Activated naive CD4-positive, alpha-beta T cell treated with anti-CD3 and anti-CD28 coated beads for 36 hours (primary cell): ENCODE results near the gene FGR. TPM values are rescaled to one million over a fixed set of nuclear protein-coding genes. Genes with fewer than 3 reads are reported as not detected.
"Not testable (repeated sequence)": the region's sequence is repeated elsewhere in the genome, so short reads cannot be mapped to it uniquely, and the experiment has no call there.

Source experiments
- CTCF ChIA-PET: fragments of 350-600 bp; sonication (Branson Sonifier 250); formaldehyde crosslinking; loops from one replicate; lab custom pipeline; 2021; ENCODE audit warnings: antibody characterized with exemption; lab: Charles Lee
- DNase-seq: peaks from one replicate; pipeline ENCODE4 v3.0.0-alpha.2; 2020
- H3K27ac Mint-ChIP-seq: one replicate; pipeline ENCODE4 v1.8.0; 2021; ENCODE audit warnings: mild to moderate bottlenecking, mixed read lengths
- H3K27me3 Mint-ChIP-seq: one replicate; pipeline ENCODE4 v1.8.0; 2021; ENCODE audit warnings: low read depth, mixed read lengths
- H3K36me3 Mint-ChIP-seq: one replicate; pipeline ENCODE4 v1.8.0; 2021; ENCODE audit warnings: low read depth, mixed read lengths
- H3K4me1 Mint-ChIP-seq: one replicate; pipeline ENCODE4 v1.8.0; 2021; ENCODE audit warnings: low read depth, mixed read lengths
- H3K4me3 Mint-ChIP-seq: one replicate; pipeline ENCODE4 v1.8.0; 2021; ENCODE audit warnings: mild to moderate bottlenecking, moderate library complexity, mixed read lengths
- H3K9me3 Mint-ChIP-seq: one replicate; pipeline ENCODE4 v1.8.0; 2021; ENCODE audit warnings: mixed read lengths
- intact Hi-C: fragments of 100-400 bp; cut with micrococcal nuclease; formaldehyde crosslinking; loops from one replicate; pipeline ENCODE4 v1.15.1; 2023
- total RNA-seq, 2 experiments: library from RNA; stranded (reverse); gene quantifications; one replicate each; pipeline ENCODE4 v1.2.3, GENCODE V29; 2021

The FGR gene
- total RNA-seq, 2 experiments from 2014 or later: 0.10 to 0.14 TPM

DNA sequence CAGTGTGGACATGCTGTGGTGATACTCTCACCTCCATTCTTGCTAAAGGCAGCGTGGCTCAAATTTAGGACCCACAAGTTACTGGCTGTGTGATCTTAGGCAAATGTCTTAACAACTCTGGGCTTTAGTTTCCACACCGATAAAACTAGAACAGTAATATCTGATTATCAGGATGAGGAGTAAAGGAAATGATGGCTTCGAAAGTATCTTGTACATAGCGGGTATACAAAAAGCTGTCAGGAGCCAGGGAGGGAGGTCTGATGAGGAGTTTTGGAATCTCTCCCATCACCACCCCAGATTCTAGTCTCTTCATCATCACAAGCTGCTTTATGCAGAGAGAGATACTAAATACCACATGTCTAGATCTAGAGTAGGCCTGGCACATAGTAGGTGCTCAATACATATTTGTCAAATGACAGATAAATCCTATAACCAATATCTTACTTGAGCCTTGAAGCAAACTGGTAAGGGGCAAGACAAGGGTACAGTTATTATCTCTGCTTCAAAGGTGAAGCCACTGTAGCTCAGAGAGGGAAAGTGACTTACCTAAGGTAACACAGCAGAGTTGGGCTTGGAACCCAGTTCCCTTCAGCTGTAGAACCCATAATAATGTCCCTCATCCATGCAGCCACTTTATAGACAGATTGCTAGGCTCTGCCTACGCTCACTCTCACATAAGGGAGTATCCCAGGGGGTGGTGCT is 9.5 kb upstream of the FGR start:
- H3K27ac Mint-ChIP-seq: no peak overlapping the region
- H3K4me1 Mint-ChIP-seq: peaks cover 12% of the 10 kb centered on the region
- CTCF ChIA-PET: interaction anchor here (1.0 to 2.1 kb wide), 7 partner anchors 11 to 36 kb away, joined by 3 to 30 read pairs (median 6); no protein-coding TSS in a partner anchor
- no peaks in the 10 kb centered on the region for H3K27me3 Mint-ChIP-seq
- H3K36me3 Mint-ChIP-seq: no peaks in the 10 kb centered on the region
- H3K4me3 Mint-ChIP-seq: no peak overlapping the region
- DNase-seq: no peak
- intact Hi-C loops: loop anchor here (1.0 kb wide), 1 partner anchor 19 kb away; no protein-coding TSS in a partner anchor
- no peaks in the 10 kb centered on the region for H3K9me3 Mint-ChIP-seq

DNA sequence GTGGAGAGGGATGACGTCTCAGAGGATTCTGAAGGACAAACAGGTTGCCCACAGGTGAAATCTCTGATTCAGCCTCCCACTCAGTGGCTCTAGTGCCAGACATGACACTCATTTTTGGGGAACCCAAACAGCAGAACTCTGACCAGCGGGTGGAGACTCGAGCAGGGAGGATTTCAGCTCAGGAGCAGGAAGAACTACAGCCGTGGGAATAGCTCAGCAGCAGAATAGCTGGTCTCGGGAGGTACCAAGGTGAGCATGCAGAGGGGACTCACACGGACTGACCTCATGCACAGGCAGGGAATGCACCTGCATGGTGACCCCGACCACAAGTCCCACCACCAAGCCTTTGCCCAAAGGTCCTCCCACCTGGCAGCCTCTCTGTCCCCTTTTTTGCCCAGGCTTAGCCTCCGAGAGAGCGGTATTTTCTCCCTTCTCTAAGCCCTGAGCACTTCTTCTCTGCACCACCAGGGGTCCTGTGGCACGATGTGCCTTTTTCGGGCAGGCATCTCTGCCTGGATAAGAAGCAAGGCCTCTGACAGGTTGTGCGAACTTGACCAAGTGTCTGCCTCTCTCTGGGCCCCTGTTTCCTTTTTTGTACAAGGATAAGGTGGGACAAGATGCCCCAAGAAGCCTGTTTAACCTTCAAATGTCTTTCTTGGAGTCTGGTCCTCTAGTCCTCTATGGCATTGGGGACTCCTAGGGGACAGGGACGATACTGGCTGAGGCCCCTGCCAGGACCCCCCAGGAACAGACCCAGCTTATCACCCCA is 8.8 kb upstream of the FGR start:
- intact Hi-C loops: loop anchor here (1.0 kb wide), 1 partner anchor 20 kb away; no protein-coding TSS in a partner anchor
- Mint-ChIP-seq H3K27ac (no peak overlapping the region), H3K4me1 (peaks cover 12% of the 10 kb centered on the region), H3K36me3 (no peaks in the 10 kb centered on the region), H3K9me3 (no peaks in the 10 kb centered on the region), H3K27me3 (no peaks in the 10 kb centered on the region), H3K4me3 (no peak overlapping the region)
- CTCF ChIA-PET: interaction anchor here (0.7 to 2.1 kb wide), 10 partner anchors 9 to 89 kb away, joined by 3 to 30 read pairs (median 4); no protein-coding TSS in a partner anchor
- DNase-seq: peak; percentile 81

- H3K27me3 Mint-ChIP-seq, H3K36me3 Mint-ChIP-seq, H3K9me3 Mint-ChIP-seq, H3K4me3 Mint-ChIP-seq, intact Hi-C loops, DNase-seq, H3K27ac Mint-ChIP-seq: not testable (repeated sequence)
- peaks cover 29% of the 10 kb centered on the region for H3K4me1 Mint-ChIP-seq
- CTCF ChIA-PET: interaction anchor here (1.4 to 2.6 kb wide), 3 partner anchors 10 to 22 kb away, joined by 5 to 12 read pairs (median 6); no protein-coding TSS in a partner anchor
These were observed 5.5 kb upstream of the FGR start for GRCh38 chr1:27640514-27640913.

GRCh38 chr1:27638805-27639204 is 3.8 kb upstream of the FGR start:
- Mint-ChIP-seq H3K27ac (no peak overlapping the region), H3K9me3 (no peaks in the 10 kb centered on the region), H3K36me3 (no peaks in the 10 kb centered on the region), H3K4me3 (no peak overlapping the region), H3K27me3 (no peaks in the 10 kb centered on the region), H3K4me1 (peaks cover 32% of the 10 kb centered on the region)
- no peak for DNase-seq
- intact Hi-C loops: no loop called here
- CTCF ChIA-PET: interaction anchor here (0.9 to 1.4 kb wide), 5 partner anchors 15 to 31 kb away, joined by 4 to 5 read pairs (median 4); no protein-coding TSS in a partner anchor

- Mint-ChIP-seq H3K27me3 (no peaks in the 10 kb centered on the region), H3K36me3 (no peaks in the 10 kb centered on the region), H3K4me3 (no peak overlapping the region), H3K27ac (no peak overlapping the region), H3K9me3 (no peaks in the 10 kb centered on the region), H3K4me1 (peaks cover 33% of the 10 kb centered on the region)
- CTCF ChIA-PET: interaction anchor here (1.0 to 1.4 kb wide), 3 partner anchors 19 to 30 kb away, joined by 4 to 5 read pairs (median 4); no protein-coding TSS in a partner anchor
- no peak for DNase-seq
- intact Hi-C loops: no loop called here
These were observed 3.2 kb upstream of the FGR start for GRCh38 chr1:27638047-27638734.

GRCh38 chr1:27635396-27636142 is 584 bp upstream of the FGR start:
- CTCF ChIA-PET: no interaction called here
- Mint-ChIP-seq H3K4me3 (peak overlapping the region; percentile 11), H3K9me3 (no peaks in the 10 kb centered on the region), H3K27ac (no peak overlapping the region), H3K36me3 (no peaks in the 10 kb centered on the region), H3K27me3 (no peaks in the 10 kb centered on the region), H3K4me1 (peaks cover 59% of the 10 kb centered on the region)
- intact Hi-C loops: no loop called here
- DNase-seq: no peak

GRCh38 chr1:27634177-27634984 is 604 bp downstream of the FGR start:
- Mint-ChIP-seq H3K27ac (no peak overlapping the region), H3K9me3 (no peaks in the 10 kb centered on the region), H3K27me3 (no peaks in the 10 kb centered on the region), H3K4me3 (peak overlapping the region; percentile 46), H3K4me1 (peaks cover 65% of the 10 kb centered on the region), H3K36me3 (no peaks in the 10 kb centered on the region)
- CTCF ChIA-PET: interaction anchor here (1.5 kb wide), 1 partner anchor 11 kb away, joined by 3 read pairs; no protein-coding TSS in a partner anchor
- intact Hi-C loops: no loop called here
- DNase-seq: peak; percentile 57

- Mint-ChIP-seq H3K36me3 (no peaks in the 10 kb centered on the region), H3K27ac (no peak overlapping the region), H3K9me3 (no peaks in the 10 kb centered on the region), H3K27me3 (no peaks in the 10 kb centered on the region), H3K4me1 (peaks cover 71% of the 10 kb centered on the region), H3K4me3 (peak overlapping the region; percentile 40)
- DNase-seq: peak; percentile 19
- intact Hi-C loops: loop anchor here (2.0 kb wide), 1 partner anchor 25 kb away; no protein-coding TSS in a partner anchor
- CTCF ChIA-PET: interaction anchor here (1.5 kb wide), 1 partner anchor 11 kb away, joined by 3 read pairs; no protein-coding TSS in a partner anchor
These were observed 1.3 kb downstream of the FGR start for GRCh38 chr1:27633640-27634176.

- Mint-ChIP-seq H3K27me3 (no peaks in the 10 kb centered on the region), H3K9me3 (no peaks in the 10 kb centered on the region), H3K4me1 (peaks cover 74% of the 10 kb centered on the region), H3K4me3 (no peak overlapping the region), H3K27ac (no peak overlapping the region), H3K36me3 (no peaks in the 10 kb centered on the region)
- intact Hi-C loops: loop anchor here (2.0 kb wide), 1 partner anchor 24 kb away; no protein-coding TSS in a partner anchor
- DNase-seq: no peak
- CTCF ChIA-PET: interaction anchor here (1.5 to 4.4 kb wide), 2 partner anchors 12 to 29 kb away, joined by 3 to 20 read pairs; no protein-coding TSS in a partner anchor
These were observed 1.7 kb downstream of the FGR start for GRCh38 chr1:27633298-27633610.

- Mint-ChIP-seq H3K27ac (peak overlapping the region; percentile 43), H3K27me3 (no peaks in the 10 kb centered on the region), H3K4me1 (peaks cover 71% of the 10 kb centered on the region), H3K9me3 (no peaks in the 10 kb centered on the region), H3K4me3 (no peak overlapping the region), H3K36me3 (no peaks in the 10 kb centered on the region)
- CTCF ChIA-PET: interaction anchor here (1.0 to 4.4 kb wide), 3 partner anchors 12 to 29 kb away, joined by 3 to 20 read pairs (median 3); no protein-coding TSS in a partner anchor
- DNase-seq: peak; percentile 65
- intact Hi-C loops: loop anchor here (1.0 to 2.0 kb wide), 2 partner anchors 24 to 27 kb away; no protein-coding TSS in a partner anchor
These were observed 2.3 kb downstream of the FGR start for GRCh38 chr1:27632387-27633297.
